Colonic mucosa (tissue), 4 donors: ENCODE results near the gene VTN. TPM values are rescaled to one million over a fixed set of nuclear protein-coding genes. Genes with fewer than 3 reads are reported as not detected.

Source experiments
- DNase-seq: peaks from one replicate; pipeline ENCODE4 v3.0.0-alpha.2; 2020
- H3K27ac ChIP-seq: fragments of 200-600 bp; one replicate; pipeline ENCODE4 v1.8.0; 2021
- H3K27me3 ChIP-seq: fragments of 200-600 bp; one replicate; pipeline ENCODE4 v1.8.0; 2021
- H3K36me3 ChIP-seq: fragments of 200-600 bp; one replicate; pipeline ENCODE4 v1.8.0; 2021
- H3K4me1 ChIP-seq: fragments of 200-600 bp; one replicate; pipeline ENCODE4 v1.8.0; 2021; ENCODE audit warnings: mild to moderate bottlenecking
- H3K4me3 ChIP-seq: fragments of 200-600 bp; one replicate; pipeline ENCODE4 v1.8.0; 2021
- H3K9ac ChIP-seq, 2 donors: one replicate each; pipeline ENCODE4 v1.7.0; 2013; ENCODE audit warnings: control low read depth in 2 of 2, low read depth in 2 of 2, low read length in 2 of 2
- H3K9me3 ChIP-seq: fragments of 200-600 bp; one replicate; pipeline ENCODE4 v1.8.0; 2021
- CTCF ChIP-seq: fragments of 200-600 bp; IDR thresholded peaks from one replicate; pipeline ENCODE4 v1.8.0; 2022; ENCODE audit warnings: antibody characterized with exemption, mild to moderate bottlenecking
- intact Hi-C: fragments of 100-400 bp; cut with DNase I; formaldehyde crosslinking; loops from one replicate; pipeline ENCODE4 v1.14.1; 2022
- total RNA-seq, 2 donors: library from RNA; stranded (reverse); fragmentation: NEBNext Ultra II Directional in 1 of 2; extraction: Animal tissue kit (Norgen Biotek cat#: 25700) in 1 of 2; gene quantifications; one replicate each; pipeline ENCODE4 v1.2.1, GENCODE V29; 2021
- donor health status: healthy.
- donor health status: DM: no; HTN: no; CAD: no.
- donor health status: DM: no; HTN: no; CAD: no.

Gene VTN
- total RNA-seq, 2 donors from 2014 or later: 1.8 TPM; not detected in 1

- intact Hi-C loops: no loop called here
- Histone ChIP-seq H3K27ac (no peak overlapping the region), H3K9me3 (no peaks in the 10 kb centered on the region), H3K27me3 (no peaks in the 10 kb centered on the region), H3K9ac (no peak overlapping the region), H3K4me1 (no peaks in the 10 kb centered on the region), H3K4me3 (no peak overlapping the region), H3K36me3 (peaks cover 11% of the 10 kb centered on the region)
- TF ChIP-seq CTCF: no peak
- no peak for DNase-seq
These were observed 6.1 kb downstream of the VTN start for GRCh38 chr17:28363776-28364650.

- Histone ChIP-seq H3K27ac (no peak overlapping the region), H3K27me3 (no peaks in the 10 kb centered on the region), H3K36me3 (peaks cover 11% of the 10 kb centered on the region), H3K9ac (no peak overlapping the region), H3K4me1 (peaks cover 6% of the 10 kb centered on the region), H3K4me3 (no peak overlapping the region), H3K9me3 (no peaks in the 10 kb centered on the region)
- no peak for TF ChIP-seq CTCF
- intact Hi-C loops: no loop called here
- DNase-seq: no peak
These were observed 6.9 kb downstream of the VTN start for GRCh38 chr17:28363186-28363585.

- H3K9ac ChIP-seq: peak overlapping the region; percentile 74 to 86
- H3K4me3 ChIP-seq: peak overlapping the region; percentile 99
- intact Hi-C loops: no loop called here
- peaks cover 7% of the 10 kb centered on the region for H3K4me1 ChIP-seq
- H3K27ac ChIP-seq: peak overlapping the region; percentile 76
- no peaks in the 10 kb centered on the region for H3K27me3 ChIP-seq
- no peaks in the 10 kb centered on the region for H3K9me3 ChIP-seq
- DNase-seq: no peak
- TF ChIP-seq CTCF: no peak
- peaks cover 16% of the 10 kb centered on the region for H3K36me3 ChIP-seq
These were observed 12.3 kb downstream of the VTN start for GRCh38 chr17:28357901-28358197.

GRCh38 chr17:28357061-28357900, 12.8 kb downstream of the VTN start, which contains the start of gene POLDIP2:
TSS of gene POLDIP2 (minus strand) at chr17:28357527. CDS start at chr17:28357448, 79 bp downstream.
- Histone ChIP-seq H3K9ac (peak within 1 kb of the TSS; percentile 92 to 97), H3K27ac (peak within 1 kb of the TSS; percentile 76), H3K27me3 (no peaks in the 10 kb centered on the region), H3K4me3 (peak within 1 kb of the TSS; percentile 99), H3K36me3 (peaks cover 18% of the 10 kb centered on the region), H3K4me1 (peaks cover 7% of the 10 kb centered on the region), H3K9me3 (no peaks in the 10 kb centered on the region)
- no peak for TF ChIP-seq CTCF
- intact Hi-C loops: no loop called here
- peak; percentile 96 for DNase-seq

DNA sequence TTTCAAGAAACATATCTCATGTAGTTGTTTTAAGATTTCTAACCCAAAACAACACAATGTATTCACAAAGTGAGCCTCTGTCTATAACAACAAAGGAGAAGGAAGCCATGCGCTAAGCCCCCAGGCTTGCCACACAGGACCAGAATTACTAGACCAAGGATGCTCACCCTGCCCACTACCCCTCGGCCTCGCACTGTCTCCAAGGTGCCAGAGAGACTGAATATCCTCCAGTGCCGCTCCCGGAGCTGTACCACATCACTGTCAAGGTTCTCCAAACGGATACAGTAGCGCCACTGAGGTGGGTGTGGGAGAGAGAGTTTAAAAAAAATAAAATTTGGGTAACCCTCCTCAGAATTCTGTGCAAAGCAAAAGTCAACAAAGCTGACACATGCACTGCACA, 19.8 kb downstream of the VTN start:
- Histone ChIP-seq H3K27ac (no peak overlapping the region), H3K4me1 (no peaks in the 10 kb centered on the region), H3K9ac (no peak overlapping the region), H3K4me3 (no peak overlapping the region), H3K9me3 (no peaks in the 10 kb centered on the region), H3K36me3 (peaks cover 20% of the 10 kb centered on the region), H3K27me3 (no peaks in the 10 kb centered on the region)
- intact Hi-C loops: no loop called here
- TF ChIP-seq CTCF: no peak
- DNase-seq: no peak
